CD4-positive, alpha-beta T cell treated with Interleukin-2 at 100 ng/mL for 4 hours (primary cell): ENCODE data around the gene ZNF33B.
"Not testable (repeated sequence)": the region's sequence is repeated elsewhere in the genome, so short reads cannot be mapped to it uniquely, and the experiment has no call there.

Experiments used
- DNase-seq: peaks from one replicate; pipeline ENCODE4 v3.0.0-alpha.2; 2020; ENCODE audit warnings: low spot score

The ZNF33B gene

GRCh38 chr10:42615419-42615818 is 23.0 kb downstream of the ZNF33B start:
- DNase-seq: no peak

DNA sequence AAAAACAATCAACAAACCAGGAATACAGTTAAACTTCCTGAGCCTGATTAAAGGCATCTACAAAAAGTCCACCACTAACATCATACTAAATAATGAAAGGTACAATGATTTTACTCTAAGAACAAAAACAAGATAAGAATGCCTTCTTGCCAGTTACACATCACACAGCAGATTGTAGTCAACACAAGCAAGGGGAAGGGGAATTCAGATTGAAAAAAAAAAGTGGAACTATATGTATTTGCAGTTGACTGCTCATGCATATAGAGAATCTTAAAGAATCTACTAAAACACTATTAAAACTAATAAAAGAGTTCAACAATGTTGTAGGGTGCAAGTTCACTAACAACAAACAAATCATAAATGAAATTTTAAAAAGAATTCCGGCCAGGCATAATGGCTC is 28.5 kb downstream of the ZNF33B start:
- DNase-seq: no peak

GRCh38 chr10:42598249-42598873 is 40.0 kb downstream of the ZNF33B start:
- DNase-seq: no peak

GRCh38 chr10:42596196-42596595 is 42.2 kb downstream of the ZNF33B start:
- DNase-seq: no peak

DNA sequence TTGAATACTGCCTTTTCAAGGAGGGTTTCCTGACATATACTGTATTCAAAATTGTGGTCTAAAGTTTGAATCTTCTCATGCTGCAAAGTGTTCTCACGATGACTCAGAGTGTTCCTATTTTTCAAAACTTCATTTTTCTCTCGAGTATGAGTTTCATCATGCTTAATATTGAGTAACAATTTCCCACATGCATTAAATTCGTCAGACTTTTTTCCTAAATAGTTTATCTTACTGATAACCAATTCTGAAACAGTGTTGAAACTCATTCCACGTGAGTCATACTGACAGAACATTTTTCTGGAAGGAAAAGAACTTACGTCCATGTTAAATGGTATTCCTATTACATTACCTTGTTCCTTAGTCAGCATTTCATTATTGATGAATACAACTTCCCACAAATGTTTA is 44.1 kb downstream of the ZNF33B start:
- DNase-seq: no peak

DNA sequence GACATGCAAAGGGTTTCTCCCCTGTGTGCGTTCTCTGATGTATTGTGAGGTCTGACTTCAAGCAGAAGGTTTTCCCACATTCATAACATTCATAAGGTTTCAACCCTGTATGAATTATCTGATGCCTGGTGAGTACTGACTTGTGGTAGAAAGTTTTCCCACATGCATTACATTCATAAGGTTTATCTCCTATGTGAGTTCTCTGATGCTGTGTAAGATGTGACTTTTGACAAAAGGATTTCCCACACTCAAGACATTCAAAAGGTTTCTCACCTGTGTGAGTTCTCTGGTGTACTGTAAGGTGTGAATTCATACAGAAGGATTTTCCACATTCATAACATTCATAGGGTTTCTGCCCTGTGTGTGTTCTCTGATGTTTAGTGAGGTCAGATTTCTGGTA is 45.1 kb downstream of the ZNF33B start:
- no peak for DNase-seq

DNA sequence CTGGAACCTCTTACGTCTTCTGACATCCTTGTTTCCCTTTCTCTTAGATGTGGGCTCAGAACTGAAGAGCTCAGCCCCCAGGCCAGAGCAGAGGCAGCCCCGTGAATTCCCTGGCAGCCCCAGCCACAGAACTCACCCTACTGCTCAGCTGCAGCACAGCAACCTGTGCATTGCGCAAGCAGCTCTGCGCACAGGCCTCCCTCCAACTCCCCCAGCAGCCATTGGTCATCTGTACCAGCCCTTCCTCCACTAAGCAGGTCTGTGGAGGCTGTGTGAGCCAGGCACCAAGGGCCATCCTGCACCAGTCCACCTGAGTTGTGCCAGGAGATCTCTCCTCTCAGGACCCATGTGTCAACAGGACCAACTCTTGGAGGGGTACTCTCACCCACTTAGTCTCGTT is 54.5 kb downstream of the ZNF33B start:
- no peak for DNase-seq

- DNase-seq: no peak
Measured at GRCh38 chr10:42578019-42578418, 60.4 kb downstream of the ZNF33B start.

- DNase-seq: no peak
Measured at GRCh38 chr10:42576338-42576737, 62.0 kb downstream of the ZNF33B start.

DNA sequence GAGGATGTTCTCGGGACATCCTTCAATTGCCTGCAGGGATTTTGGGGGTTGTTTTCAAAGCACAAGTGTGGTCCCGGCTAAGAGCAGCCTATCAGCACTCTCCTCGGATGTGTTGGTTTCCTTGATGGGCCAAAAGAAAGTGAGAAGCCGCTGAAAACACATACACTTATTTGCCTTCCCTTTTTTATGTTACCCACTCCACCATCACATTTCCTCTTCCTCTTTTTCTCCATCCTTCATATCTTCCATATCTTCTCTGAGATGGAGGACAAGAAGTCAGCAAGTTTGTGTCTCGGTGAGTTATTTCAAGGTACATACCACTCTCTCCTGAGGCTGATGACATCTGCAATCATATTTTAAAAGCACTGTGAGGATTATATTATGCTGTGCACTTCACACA is 64.0 kb downstream of the ZNF33B start:
- DNase-seq: no peak

DNA sequence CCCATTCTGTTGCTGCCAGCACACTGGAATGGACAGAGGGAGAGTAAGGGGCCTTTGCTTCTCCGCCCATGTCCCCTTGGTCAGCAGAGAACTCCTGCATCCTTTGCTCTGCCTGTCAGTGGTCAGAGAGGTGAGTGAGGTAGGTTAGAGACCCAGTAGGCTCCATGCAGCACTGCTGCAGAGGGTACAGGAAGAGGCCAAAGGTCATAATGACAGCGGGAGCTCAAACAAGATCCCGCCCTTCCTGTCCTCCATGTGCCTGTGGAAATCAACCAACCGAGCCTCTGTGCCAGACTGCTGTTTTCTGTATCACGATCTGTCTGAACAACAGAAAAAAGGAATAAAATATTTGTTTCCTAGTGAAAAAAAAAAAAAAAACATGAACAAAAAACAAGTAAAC is 81.4 kb downstream of the ZNF33B start:
- DNase-seq: no peak

- not testable (repeated sequence) for DNase-seq
Measured at GRCh38 chr10:42553576-42553975, 84.8 kb downstream of the ZNF33B start.

GRCh38 chr10:42553064-42553407 is 85.3 kb downstream of the ZNF33B start:
- no peak for DNase-seq

GRCh38 chr10:42552188-42553063 is 85.9 kb downstream of the ZNF33B start:
- DNase-seq: peak; percentile 96

DNA sequence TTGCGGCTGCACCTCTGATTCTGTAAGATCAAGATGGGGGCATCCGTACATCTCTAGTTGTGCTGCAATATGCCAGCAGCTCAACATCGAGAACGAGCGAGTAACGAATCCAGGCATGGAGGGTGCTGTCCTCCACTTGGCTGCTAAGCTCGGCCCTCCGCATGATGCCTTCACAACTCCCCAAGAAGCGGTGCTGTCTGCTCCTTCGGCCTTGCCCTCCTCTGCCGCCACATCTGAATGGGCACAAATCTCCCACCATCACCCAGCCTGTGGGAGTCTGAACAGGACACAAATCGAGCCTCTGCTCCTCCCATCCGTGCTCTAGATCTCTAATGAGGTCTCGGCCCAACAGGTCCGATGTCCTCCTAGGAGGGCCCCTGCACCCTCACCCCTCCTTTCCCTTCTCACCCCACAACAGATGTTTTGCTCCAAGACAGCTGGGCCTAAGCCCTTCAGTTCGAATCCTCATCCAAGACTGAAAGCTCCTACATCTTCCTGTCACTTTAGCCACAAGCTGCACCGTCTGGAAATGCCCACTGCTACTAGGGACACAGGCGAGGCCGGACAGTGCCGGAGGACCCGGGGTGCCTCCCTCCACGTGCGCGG is 86.7 kb downstream of the ZNF33B start:
- DNase-seq: no peak

- no peak for DNase-seq
Measured at GRCh38 chr10:42549851-42550250, 88.5 kb downstream of the ZNF33B start.

GRCh38 chr10:42548254-42548653 is 90.1 kb downstream of the ZNF33B start:
- no peak for DNase-seq

DNA sequence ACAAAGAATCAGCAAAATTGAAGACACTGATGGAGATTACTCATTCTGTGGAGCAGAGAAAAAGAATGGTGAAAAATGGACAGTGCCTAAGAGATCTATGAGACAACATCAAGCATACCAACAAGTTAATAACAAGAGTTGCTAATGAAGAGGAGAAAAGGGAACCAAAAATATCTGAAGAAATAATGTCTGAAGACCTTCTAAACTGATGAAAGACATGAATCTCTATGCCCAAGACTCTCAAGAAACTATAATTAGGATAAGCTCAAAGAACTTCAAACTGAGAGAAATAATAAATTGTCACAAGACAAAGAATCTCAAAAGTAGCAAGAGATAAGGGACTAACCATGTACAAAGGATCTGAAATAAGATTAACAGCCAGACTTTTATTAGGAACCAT is 93.4 kb downstream of the ZNF33B start:
- no peak for DNase-seq

DNA sequence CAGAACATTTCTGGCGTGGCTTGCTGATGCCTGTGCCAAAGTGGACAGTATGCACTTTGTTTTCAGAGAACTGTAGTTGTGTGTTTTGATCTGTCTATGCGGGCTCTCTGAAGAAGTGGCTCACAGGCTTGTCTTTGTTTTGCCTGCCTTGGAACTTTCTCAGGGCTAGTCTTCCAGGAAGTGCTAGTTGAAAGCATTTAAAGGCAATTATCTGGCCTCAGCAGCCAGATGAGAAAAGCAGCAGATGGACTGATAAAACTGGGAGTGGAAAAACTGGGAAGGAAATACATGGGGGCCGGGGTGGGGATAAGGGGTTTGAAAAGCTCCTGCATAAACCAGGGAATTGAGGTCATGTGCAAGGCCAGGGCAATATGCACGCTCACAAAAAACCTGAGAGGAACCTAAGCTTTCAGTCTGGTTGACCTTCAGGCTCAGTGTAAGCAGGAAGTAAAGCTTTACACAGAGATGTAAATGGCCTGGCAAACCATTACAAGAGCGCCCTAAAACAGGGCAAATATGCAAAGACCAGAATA is 94.5 kb downstream of the ZNF33B start:
- no peak for DNase-seq
